A549 (cell line): ENCODE data around the gene GPSM3. TPM values are rescaled to one million over a fixed set of nuclear protein-coding genes. Genes with fewer than 3 reads are reported as not detected.

Experiments
- ATAC-seq, 2 experiments: fragments of 200-7000 bp in 1 of 2; fragments of >200 bp in 1 of 2; cut with Nextera tagmentation in 1 of 2; cut with Tn5 transposase in 1 of 2; 3 replicates each; pipeline versions ENCODE4 v1.8.0 to v1.9.1; 2018 to 2020; ENCODE audit warnings: mild to moderate bottlenecking in 1 of 2, moderate library complexity in 1 of 2
- CTCF ChIA-PET: fragments of 300-600 bp; sonication (Branson Sonifier 250); formaldehyde crosslinking; extraction: SDS; loops from one replicate; lab custom pipeline; 2021; ENCODE audit warnings: antibody characterized with exemption, inconsistent platforms; lab: Yijun Ruan, JAX
- POLR2A ChIA-PET: fragments of 350-600 bp; formaldehyde crosslinking; extraction: SDS; loops from one replicate; lab custom pipeline; 2021; ENCODE audit warnings: antibody characterized with exemption, inconsistent platforms; lab: Yijun Ruan, JAX
- DNase-seq, 2 experiments: peaks; one replicate each; pipeline versions ENCODE4 v3.0.0 to v3.0.0-alpha.2; 2011 to 2016; ENCODE audit warnings: low read depth in 1 of 2, low spot score in 1 of 2
- FAIRE-seq: peaks from 2 replicates; lab custom pipeline; 2011; peaks lifted over from hg19 to GRCh38; lab: Jason Lieb, UNC
- H3K27ac ChIP-seq, 2 experiments: fragments of >200 bp; sonication (Bioruptor Twin); formaldehyde crosslinking; 3 replicates each; pipeline ENCODE4 v1.5.1; 2016 to 2017
- H3K4me1 ChIP-seq: fragments of >200 bp; sonication (Bioruptor Twin); formaldehyde crosslinking; 3 replicates; pipeline ENCODE4 v1.6.1; 2016
- H3K4me2 ChIP-seq: fragments of >200 bp; sonication (Bioruptor Twin); formaldehyde crosslinking; 3 replicates; pipeline ENCODE4 v1.6.1; 2016
- H3K4me3 ChIP-seq: fragments of >200 bp; sonication (Bioruptor Twin); formaldehyde crosslinking; 3 replicates; pipeline ENCODE4 v1.5.1; 2016
- H3K9me3 ChIP-seq: fragments of >200 bp; sonication (Bioruptor Twin); formaldehyde crosslinking; 3 replicates; pipeline ENCODE4 v1.6.1; 2016
- ATOH8 ChIP-seq: fragments of 250-450 bp; sonication (Bioruptor Pico); IDR thresholded peaks from 2 replicates; pipeline ENCODE4 v1.5.0; 2020; ENCODE audit warnings: low read depth, mild to moderate bottlenecking, moderate library complexity
- CBX2 ChIP-seq: fragments of 200-600 bp; sonication (generic); IDR thresholded peaks from 2 replicates; pipeline ENCODE4 v1.6.1; 2016; ENCODE audit warnings: low read depth, mild to moderate bottlenecking, borderline replicate concordance
- CEBPB ChIP-seq, 2 experiments: fragments of >200 bp in 1 of 2; sonication (Bioruptor Twin) in 1 of 2; formaldehyde crosslinking in 1 of 2; IDR thresholded peaks; 2 replicates each; pipeline ENCODE4 v1.6.1; 2012 to 2016
- EP300 ChIP-seq, 2 experiments: fragments of >200 bp; sonication (Bioruptor Twin); formaldehyde crosslinking; IDR thresholded peaks; 2 replicates in 1 of 2; 3 replicates in 1 of 2; pipeline ENCODE4 v1.6.1; 2016 to 2017
- FOSB ChIP-seq: fragments of 250-450 bp; sonication (Bioruptor Pico); IDR thresholded peaks from 2 replicates; pipeline ENCODE4 v1.5.0; 2020; ENCODE audit warnings: mild to moderate bottlenecking, moderate library complexity
- HOXB5 ChIP-seq: fragments of 250-450 bp; sonication (Bioruptor Pico); IDR thresholded peaks from 2 replicates; pipeline ENCODE4 v1.5.0; 2020; ENCODE audit warnings: mild to moderate bottlenecking, moderate library complexity
- MAFK ChIP-seq: fragments of 450-650 bp; IDR thresholded peaks from 2 replicates; pipeline ENCODE4 v1.6.1; 2014; ENCODE audit not compliant: partially characterized antibody
- NR3C1 ChIP-seq: fragments of >200 bp; sonication (Bioruptor Twin); formaldehyde crosslinking; IDR thresholded peaks from 3 replicates; pipeline ENCODE4 v1.6.1; 2017
- RCOR1 ChIP-seq: fragments of 150-350 bp; IDR thresholded peaks from 2 replicates; pipeline ENCODE4 v1.6.1; 2014; ENCODE audit warnings: antibody characterized with exemption, low read length, low read depth
- RNF2 ChIP-seq: fragments of 200-600 bp; sonication (generic); IDR thresholded peaks from 2 replicates; pipeline ENCODE4 v1.6.1; 2016; ENCODE audit warnings: low read depth, mild to moderate bottlenecking, antibody characterized with exemption, moderate library complexity, borderline replicate concordance
- ZFP36 ChIP-seq: fragments of 450-650 bp; IDR thresholded peaks from 2 replicates; pipeline ENCODE4 v1.6.1; 2014; ENCODE audit warnings: borderline replicate concordance; ENCODE audit not compliant: partially characterized antibody
- ZNF302 ChIP-seq: fragments of 250-450 bp; sonication (Bioruptor Pico); IDR thresholded peaks from 2 replicates; pipeline ENCODE4 v1.9.0; 2021; ENCODE audit warnings: inconsistent platforms, mild to moderate bottlenecking, moderate library complexity
- WGBS: methylation state at CpG from one replicate; pipeline ENCODE4 v1.1.6; 2017; ENCODE audit errors: missing lambda C conversion rate; 5-methylcytosine and 5-hydroxymethylcytosine counted together
- polyA plus RNA-seq, 4 experiments: library from polyadenylated mRNA; depleted of rRNA in 3 of 4; stranded (reverse); fragments of >200 nt; fragmentation: RNase III in 1 of 4; extraction: RNeasy Plus Mini Kit Qiagen cat#74134 plus additional on column Dnase treatment in 1 of 4; gene quantifications; 2 replicates in 3 of 4; 3 replicates in 1 of 4; pipeline ENCODE4 v1.2.3, GENCODE V29; 2011 to 2017
- TF ChIP-seq, protein P1 (sequence below): fragments of 150-350 bp; IDR thresholded peaks from 2 replicates; pipeline ENCODE4 v1.6.1; 2014; ENCODE audit warnings: low read depth, mild to moderate bottlenecking, low read length
- TF ChIP-seq, protein P2 (sequence below): IDR thresholded peaks from 2 replicates; pipeline ENCODE4 v1.6.1; 2012

Gene GPSM3
- polyA plus RNA-seq, 2 of the 4 experiments (the other 2 are of a cell fraction): 0.19 to 0.36 TPM

- ChIA-PET POLR2A (interaction anchor here (1.9 kb wide), 1 partner anchor 8 kb away, joined by 4 read pairs; no protein-coding TSS in a partner anchor), CTCF (no interaction called here)
- Histone ChIP-seq H3K4me3 (no peak overlapping the region), H3K4me2 (no peak overlapping the region), H3K4me1 (no peaks in the 10 kb centered on the region), H3K9me3 (no peaks in the 10 kb centered on the region), H3K27ac (no peak overlapping the region)
- ATAC-seq (no peak), DNase-seq (no peak), FAIRE-seq (no peak)
- WGBS: 46% methylated on average over 4 of the region's 9 CpGs
- TF ChIP-seq CEBPB (IDR thresholded peaks at IDR 0.05) (no peak), HOXB5 (CRISPR knock-in tag) (no peak), ZFP36 (no peak), ATOH8 (CRISPR knock-in tag) (no peak)
Observed at GRCh38 chr6:32203426-32204267, 11.2 kb upstream of the GPSM3 start.

GRCh38 chr6:32202186-32202585, 9.7 kb upstream of the GPSM3 start:
- whole genome bisulfite sequencing: 74% methylated on average over 7 of the region's 9 CpGs
- ATAC-seq: no peak
- peaks cover 3% of the 10 kb centered on the region; the same call in 2 of the 3 replicates for H3K4me1 ChIP-seq
- DNase-seq: no peak
- TF ChIP-seq ZNF302 (CRISPR knock-in tag) (no peak), FOSB (CRISPR knock-in tag) (no peak), MAFK (no peak), NR3C1 (no peak), CBX2 (no peak), RCOR1 (no peak)
- TF ChIP-seq, protein P1, sequence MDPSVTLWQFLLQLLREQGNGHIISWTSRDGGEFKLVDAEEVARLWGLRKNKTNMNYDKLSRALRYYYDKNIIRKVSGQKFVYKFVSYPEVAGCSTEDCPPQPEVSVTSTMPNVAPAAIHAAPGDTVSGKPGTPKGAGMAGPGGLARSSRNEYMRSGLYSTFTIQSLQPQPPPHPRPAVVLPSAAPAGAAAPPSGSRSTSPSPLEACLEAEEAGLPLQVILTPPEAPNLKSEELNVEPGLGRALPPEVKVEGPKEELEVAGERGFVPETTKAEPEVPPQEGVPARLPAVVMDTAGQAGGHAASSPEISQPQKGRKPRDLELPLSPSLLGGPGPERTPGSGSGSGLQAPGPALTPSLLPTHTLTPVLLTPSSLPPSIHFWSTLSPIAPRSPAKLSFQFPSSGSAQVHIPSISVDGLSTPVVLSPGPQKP: no peak
- TF ChIP-seq, all 56 proteins: peak for 0
- Histone ChIP-seq H3K9me3 (no peaks in the 10 kb centered on the region), H3K4me3 (no peak overlapping the region), H3K27ac (no peak overlapping the region), H3K4me2 (no peak overlapping the region)
- ChIA-PET POLR2A (no interaction called here), CTCF (no interaction called here)
- no peak for FAIRE-seq

- Histone ChIP-seq H3K4me3 (no peak overlapping the region), H3K27ac (no peak overlapping the region), H3K4me1 (peaks cover 10% of the 10 kb centered on the region; the same call in 2 of the 3 replicates), H3K4me2 (no peak overlapping the region), H3K9me3 (no peaks in the 10 kb centered on the region)
- WGBS: 43% methylated on average over 7 of the region's 13 CpGs
- ATAC-seq (no peak), FAIRE-seq (no peak), DNase-seq (no peak)
- ChIA-PET CTCF (interaction anchor here (1.0 to 1.4 kb wide), 2 partner anchors 44 to 82 kb away, joined by 4 to 5 read pairs; no protein-coding TSS in a partner anchor), POLR2A (no interaction called here)
- TF ChIP-seq, protein P2, sequence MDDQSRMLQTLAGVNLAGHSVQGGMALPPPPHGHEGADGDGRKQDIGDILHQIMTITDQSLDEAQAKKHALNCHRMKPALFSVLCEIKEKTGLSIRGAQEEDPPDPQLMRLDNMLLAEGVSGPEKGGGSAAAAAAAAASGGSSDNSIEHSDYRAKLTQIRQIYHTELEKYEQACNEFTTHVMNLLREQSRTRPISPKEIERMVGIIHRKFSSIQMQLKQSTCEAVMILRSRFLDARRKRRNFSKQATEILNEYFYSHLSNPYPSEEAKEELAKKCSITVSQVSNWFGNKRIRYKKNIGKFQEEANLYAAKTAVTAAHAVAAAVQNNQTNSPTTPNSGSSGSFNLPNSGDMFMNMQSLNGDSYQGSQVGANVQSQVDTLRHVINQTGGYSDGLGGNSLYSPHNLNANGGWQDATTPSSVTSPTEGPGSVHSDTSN: no peak
- TF ChIP-seq EP300 (IDR thresholded peaks at IDR 0.05) (no peak), RNF2 (no peak)
Observed at GRCh38 chr6:32200711-32201475, 8.4 kb upstream of the GPSM3 start.
